ENCODE results near the gene CFAP52.
"Not testable (repeated sequence)": the region's sequence is repeated elsewhere in the genome, so short reads cannot be mapped to it uniquely, and the experiment has no call there.

CFAP52 gene, protein sequence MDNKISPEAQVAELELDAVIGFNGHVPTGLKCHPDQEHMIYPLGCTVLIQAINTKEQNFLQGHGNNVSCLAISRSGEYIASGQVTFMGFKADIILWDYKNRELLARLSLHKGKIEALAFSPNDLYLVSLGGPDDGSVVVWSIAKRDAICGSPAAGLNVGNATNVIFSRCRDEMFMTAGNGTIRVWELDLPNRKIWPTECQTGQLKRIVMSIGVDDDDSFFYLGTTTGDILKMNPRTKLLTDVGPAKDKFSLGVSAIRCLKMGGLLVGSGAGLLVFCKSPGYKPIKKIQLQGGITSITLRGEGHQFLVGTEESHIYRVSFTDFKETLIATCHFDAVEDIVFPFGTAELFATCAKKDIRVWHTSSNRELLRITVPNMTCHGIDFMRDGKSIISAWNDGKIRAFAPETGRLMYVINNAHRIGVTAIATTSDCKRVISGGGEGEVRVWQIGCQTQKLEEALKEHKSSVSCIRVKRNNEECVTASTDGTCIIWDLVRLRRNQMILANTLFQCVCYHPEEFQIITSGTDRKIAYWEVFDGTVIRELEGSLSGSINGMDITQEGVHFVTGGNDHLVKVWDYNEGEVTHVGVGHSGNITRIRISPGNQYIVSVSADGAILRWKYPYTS

DNA sequence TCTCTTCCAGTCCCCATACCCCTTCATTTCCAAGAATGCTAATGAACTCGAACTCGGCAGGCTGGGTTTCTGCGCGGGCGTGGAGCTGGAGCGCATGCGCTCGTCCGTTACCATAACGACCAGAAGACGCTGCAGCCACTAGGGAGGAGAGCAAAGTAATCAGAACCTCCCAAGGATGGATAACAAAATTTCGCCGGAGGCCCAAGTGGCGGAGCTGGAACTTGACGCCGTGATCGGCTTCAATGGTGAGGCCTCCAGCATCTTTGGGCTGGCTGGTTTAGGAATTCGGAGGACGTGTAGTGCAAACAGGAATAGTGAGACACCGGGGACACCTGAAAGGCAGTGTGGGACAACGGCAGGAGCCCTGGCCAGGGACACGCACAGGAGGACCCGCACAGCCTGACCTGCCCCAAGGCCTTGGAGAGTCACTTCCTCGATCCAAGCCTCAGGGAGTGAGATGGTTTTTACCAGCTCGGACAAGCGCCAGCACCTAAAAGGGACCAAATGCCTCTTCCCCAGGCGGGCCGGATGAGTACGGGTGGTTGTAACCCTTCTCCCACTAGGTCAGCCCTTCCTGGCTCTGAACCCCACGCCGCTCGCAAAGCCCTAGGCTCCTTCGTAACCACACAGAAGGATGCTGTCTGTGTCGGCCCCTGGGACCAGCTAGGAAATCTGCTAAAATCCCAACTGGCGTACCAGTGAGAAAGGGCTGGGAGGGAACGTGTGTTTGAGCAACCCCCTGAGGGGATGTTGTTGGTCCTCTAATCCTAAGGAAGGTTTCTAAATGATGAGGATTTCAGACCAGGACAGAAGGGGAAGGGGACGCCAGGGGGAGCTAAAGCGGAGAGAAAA, at the start of gene CFAP52:
TSS of gene CFAP52 (plus strand) at position 122 of the 852 bp plus-strand sequence. CDS start at position 176, 54 bp downstream.
- DNase-seq, result peak; percentile 75 to 80

DNA sequence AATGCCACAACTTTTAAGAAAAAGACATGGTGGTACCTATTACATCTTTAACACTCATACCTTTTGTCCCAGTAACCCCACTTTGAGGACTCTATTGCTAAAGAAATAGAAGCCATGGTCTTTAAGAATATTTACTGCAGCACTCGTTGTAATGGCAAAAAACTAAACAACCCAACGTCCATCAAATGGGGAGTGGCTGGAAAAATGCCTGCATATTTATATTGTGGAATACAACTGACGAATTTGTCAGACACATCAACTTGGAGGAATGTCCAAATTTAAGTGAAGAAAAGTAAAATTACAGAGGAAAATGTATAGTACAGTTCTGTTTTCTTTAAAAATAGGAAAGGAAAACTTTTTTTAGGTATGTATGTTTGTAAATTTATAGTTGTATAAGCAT, 48.7 kb upstream of the CFAP52 start:
- no peak for DNase-seq

DNA sequence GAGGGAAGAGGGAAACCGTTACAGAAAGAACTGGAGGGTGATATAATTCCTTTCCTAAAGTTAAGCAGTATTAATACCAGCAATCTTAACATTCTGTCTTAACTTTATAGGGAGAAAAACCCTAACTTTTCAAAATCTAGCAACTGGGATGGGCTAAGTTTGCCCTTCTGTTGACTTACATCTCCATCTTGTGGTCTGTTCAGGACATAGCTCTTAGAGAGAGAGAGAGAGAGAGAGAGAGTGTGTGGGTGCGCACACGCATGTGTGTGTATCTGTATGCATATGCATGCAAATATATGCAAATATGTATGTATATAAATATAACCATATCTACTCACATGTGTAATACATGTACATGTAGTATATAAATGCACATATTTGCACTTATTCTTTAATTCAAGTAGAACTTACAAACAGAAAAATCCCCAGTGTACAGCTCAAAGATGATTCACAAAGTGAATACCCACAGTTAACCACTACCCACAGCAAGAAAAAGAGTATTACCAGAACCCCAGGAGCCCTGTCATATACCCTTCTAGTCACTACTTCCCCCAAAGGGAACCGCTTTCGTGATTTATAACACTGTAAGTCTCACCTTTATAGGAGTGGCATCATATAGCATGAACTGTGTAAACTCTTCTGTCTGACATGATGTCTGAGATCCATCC, 47.3 kb upstream of the CFAP52 start:
- DNase-seq, result no peak

DNA sequence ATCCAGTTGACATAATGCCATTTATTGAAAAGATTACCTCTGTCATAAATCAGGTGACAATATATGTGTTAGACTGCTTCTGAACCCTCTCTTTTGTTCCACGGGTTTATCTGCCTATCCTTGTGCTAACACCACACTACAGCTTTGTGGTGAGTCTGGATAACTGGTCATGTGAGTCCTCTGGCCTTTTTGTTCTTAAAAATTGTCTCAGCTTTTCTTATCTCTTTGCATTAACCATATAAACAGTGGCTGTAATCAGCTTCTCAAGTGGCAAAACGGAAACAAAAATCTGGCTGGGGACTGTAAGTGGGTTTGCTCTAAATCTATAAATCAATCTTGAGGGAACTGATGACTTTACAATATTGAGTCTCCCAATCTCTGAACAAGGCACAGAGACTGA, 45.4 kb upstream of the CFAP52 start:
- DNase-seq, result no peak

DNA sequence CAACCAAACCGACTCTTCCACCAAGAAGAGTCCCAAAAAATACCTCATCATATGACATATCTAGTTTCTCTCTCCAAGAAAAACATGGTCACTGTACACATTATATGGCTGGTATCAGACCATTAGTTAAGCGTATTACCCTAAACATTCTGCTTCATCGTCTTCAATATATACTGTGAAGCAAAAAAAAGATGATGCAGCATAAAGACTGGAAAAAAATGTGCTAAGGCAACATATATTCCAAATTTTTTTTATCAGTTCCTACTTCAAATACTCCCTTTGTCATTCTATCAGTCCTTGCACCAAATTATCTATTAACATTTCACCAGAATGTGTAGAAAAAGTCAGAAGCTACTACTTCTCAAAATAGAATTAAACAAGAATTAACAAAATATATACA, 43.7 kb upstream of the CFAP52 start:
- DNase-seq, result no peak

DNA sequence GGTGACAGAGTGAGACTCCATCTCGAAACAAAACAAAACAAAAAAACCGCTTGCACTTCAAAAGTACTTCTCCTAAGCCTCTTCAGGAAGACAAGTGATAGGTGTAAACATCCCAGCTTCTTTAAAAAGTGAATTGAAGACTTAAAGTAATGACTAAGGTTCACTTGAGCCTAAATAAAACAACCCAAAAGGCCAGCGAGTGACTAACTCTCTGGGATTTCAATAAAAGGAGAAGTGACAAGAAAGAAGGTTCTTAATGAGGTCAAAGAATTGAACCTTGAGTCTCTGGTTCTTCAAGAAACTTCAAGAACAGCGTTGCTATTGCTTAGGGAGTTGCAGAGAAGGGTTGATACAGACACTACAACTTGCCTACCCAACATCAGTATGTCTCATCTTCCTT, 43.0 kb upstream of the CFAP52 start:
- no peak for DNase-seq

DNA sequence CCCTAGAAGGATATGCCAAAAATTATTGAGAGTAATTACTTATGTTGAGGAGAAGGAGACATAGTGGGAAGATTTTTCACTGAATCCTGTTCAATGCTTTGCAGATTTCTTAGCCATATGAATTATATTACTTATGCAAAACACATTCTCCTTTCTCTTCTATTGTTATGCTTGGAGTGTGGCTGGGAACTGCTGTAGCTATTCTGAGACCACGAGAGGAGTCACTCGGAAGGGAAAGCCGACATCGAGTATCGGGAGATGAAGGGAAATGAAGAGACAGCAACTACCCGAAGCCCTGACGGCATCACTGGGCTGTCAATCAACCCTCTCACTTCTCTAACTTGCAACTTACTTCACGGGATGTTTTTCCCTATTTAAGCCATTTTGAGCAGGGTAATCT, 40.4 kb upstream of the CFAP52 start:
- no peak for DNase-seq

DNA sequence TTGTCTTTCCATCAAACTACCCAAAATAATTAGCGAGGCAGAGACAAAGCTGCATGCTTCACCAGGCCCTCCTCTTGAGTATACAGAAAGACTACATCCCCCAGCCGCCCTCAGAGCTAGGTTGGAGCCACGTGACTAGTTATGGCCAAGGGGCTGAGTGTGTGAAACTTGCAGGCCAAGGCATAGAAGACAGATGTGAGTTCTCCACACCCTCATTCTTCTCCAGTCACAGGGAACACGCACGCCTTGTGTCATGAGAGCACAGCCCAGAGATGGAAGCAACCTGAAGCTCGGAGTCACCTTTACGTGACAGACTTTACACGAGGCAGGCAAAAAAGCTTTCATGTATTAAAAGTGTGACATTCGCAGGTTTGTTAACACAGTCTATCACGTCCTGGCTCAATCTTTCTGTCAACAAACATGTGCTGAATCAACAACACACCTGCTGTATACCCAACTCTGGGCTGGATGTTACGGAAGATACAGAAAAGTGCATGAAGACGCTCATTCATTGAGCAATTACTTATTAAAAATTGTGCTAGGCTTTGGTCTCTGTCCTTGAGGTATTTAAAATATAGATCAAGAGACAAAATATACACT, 39.2 kb upstream of the CFAP52 start:
- no peak for DNase-seq

DNA sequence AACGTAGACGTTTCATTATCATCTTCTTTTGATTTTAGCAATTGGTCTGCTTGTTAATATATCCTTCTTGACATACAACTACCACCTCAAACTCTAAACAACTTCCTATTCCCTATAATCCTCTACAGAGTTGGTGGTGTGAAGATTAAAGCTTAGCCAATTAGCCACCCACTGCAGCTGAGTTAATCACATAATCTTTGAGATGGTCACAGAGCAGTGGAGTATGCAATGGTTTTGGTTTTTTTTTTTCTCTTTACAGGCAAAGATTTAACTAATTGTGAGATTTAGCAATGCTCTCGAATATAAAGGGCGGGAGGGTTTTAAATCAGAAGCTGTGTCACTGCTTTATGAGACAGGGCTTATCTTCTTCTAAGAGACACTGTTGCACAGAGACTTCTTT, 37.8 kb upstream of the CFAP52 start:
- no peak for DNase-seq

DNA sequence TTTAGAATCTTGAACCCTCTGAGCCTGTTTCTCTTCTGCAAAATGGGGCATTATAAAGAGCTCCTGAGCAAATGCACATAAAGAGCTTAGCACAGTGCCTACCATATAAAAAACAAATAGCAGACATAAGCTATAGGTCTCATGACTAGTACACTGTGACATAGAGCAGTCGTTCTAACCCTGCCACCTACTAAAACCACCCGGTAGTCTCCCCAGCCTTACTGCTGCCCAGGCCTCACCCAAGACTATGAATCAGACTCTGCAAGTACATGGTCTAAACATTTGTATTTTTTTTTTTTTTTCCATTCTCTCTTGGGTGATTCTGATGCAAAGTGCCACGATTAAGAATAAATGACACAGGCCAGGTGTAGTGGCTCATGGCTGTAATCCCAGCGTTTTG, 34.7 kb upstream of the CFAP52 start:
- DNase-seq, result no peak

DNA sequence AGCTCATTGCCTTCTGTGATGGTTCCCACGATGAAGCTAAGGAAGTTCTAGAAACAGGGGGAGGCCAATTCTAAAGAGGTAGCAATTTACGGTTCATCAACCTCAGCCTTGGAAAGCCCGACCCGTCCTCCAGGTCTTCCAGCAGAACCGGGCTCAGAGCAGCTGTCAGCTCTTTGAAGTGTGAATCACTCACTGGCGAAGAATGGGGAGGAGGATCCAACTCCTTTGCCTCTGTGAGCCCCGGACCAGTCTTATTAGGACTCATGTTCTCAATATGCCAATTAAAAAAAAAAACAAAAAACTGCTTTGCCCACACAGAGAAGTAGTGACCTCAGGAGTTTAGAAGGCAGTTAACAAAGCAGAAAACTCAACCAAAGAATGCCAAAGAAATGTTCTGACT, 32.2 kb upstream of the CFAP52 start:
- no peak for DNase-seq

DNA sequence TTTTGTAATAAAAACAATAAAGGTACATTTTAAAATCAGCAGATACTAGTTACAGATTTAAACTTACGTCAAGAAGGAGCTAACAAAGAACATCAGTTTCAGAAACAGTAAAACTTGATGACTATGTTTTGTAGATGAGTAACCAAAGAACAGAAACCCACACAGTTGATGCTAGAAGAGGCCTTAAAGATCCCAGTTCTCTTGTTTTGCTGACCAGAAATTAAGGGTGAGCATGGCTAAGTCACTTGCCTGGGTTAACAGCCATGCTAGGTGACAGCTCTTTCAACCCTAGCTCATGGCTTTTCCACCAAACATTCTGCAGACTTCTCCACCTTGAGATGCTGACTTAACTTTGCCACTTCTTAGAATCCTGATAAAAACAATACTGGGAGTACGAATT, 27.2 kb upstream of the CFAP52 start:
- DNase-seq, result no peak

DNA sequence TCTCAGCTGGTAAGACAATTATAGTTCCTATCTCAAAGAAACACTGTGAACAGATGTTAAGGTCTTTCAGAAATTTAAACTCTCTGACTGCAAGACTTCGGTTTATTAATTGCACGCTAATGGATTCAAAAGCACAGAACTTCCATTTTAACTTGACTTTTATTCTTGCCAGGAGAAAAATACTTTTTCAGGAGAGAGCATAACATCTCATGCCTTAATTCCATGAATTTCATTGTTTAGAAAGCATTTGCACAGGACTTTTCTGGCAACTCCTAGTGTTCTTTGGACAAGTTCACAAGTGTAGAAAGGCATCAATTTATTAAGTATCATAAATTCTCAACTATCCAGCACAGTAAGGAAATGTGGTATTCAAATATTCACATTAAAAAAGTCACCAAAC, 23.3 kb upstream of the CFAP52 start:
- DNase-seq, result no peak

DNA sequence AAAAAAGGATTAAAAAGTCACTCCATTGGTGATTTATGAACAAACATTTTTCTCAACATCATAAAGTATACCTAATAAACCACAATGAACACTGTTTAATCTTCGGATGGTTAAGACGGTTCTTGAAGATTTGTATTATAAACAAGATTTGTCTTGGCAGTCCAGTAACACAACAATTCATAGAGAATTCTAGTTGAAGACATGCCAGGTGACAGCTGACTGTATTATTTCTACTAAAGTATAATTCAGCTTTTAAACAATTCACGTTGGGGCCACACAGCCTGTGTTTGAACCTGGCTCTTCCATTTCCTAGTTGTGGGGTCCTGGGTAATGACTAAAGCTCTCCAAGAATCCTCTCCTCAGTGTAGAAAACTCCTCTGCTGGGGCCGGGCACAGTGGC, 22.8 kb upstream of the CFAP52 start:
- no peak for DNase-seq

DNA sequence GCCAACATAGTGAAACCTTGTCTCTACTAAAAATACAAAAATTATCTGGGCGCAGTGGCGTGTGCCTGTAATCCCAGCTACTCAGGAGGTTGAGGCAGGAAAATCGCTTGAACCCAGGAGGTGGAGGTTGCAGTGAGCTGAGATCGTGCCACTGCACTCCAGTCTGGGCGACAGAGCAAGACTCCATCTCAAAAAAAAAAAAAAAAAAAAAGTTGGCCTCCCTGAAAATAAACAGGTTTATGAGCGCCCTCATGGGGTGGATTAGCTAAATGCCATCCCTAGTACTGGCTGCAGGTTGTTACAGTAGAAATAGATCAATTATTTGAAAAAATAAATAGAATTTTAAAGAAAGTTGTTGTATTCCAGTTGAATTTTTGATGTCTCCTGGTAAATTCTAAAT, 21.7 kb upstream of the CFAP52 start:
- DNase-seq, result peak; percentile 18 to 34

DNA sequence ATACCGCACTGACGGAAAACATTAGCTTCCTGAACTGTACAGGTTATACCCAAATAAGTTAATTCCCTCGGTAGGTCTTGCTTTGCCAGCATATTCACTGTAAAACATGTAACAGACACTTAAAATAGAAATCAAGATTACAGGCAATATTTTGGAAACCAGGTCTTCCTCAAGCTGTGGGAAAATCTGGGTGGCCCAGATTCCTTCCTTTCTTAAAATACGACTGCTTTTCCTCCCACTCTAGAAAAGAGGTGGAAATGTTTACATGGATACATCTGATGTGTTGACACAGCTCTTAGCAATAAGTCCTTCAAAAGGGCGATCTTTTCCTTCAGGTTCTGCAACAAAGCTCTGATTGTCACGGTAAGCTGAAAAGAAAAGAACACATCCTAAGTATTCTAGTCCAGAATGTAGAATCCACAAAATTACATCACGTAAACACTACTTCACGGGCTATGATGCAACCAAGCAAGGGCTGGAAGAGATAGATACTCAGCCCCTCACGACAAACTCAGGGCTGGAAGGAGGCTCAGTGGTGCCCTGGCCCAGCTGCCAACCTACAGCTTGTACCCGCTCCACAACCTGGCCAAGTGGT, 19.2 kb upstream of the CFAP52 start:
- DNase-seq, result no peak

DNA sequence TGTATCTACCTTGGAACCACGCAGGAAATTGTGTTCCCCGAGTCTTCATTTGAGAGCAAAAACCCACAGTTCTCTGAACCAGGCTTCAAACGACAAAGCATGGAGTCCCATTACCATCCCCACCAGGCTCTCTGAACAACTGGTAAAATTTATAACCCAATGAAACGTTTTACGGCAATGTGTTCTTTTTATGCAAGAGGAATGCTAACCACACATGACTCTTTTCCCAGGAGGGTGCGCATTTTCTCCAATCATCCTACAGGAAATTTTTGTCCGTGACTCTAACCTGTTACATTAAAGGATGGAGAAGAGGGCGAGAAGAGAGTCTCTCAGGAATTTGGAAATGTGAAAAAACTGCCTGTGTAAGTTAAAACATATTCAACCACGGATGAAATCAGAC, 18.6 kb upstream of the CFAP52 start:
- no peak for DNase-seq

DNA sequence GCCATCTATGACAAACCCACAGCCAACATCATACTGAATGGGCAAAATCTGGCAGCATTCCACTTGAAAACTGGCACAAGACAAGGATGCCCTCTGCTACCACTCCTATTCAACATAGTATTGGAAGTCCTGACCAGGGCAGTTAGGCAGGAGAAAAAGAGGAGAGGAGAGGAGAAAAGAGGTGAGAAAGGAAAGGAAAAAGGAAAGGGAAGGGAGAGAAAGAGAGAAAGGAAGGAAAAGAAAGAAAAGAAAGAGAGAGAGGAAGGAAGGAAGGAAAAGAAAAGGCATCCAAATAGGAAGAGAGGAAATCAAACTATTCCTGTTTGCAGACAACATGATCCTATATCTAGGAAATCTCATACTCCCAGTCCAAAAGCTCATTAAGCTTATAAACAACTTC, 12.3 kb upstream of the CFAP52 start:
- no peak for DNase-seq

DNA sequence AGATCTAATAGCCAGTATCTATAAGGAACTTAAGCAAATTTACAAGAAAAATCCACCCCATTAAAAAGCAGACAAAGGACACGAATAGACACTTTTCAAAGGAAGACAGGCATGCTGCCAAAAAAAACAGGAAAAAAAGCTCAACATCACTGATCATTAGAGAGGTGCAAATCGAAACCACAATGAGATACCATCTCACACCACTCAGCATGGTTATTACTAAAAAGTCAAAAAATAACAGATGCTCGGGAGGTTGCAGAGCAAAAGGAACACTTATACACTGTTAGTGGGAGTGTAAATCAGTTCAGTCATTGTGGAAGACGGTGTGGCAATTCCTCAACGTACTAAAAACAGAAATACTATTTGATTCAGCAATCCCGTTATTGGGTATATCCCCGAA, 10.4 kb upstream of the CFAP52 start:
- DNase-seq, result no peak

DNA sequence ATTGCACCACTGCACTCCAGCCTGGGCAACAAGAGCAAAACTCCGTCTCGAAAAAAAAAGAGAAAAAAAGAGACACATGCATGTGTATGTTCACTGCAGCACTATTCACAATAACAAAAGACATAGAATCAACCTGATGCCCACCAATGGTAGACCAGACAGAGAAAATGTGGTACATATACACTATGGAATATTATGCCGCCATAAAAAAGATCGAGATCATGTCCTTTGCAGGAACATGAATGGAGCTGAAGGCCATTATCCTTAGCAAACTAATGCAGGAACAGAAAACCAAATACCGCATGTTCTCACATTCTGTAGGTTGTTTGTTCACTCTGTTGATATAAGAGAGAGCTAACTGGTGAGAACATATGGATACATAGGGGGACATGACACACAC, 9.7 kb upstream of the CFAP52 start:
- DNase-seq, result not testable (repeated sequence)

DNA sequence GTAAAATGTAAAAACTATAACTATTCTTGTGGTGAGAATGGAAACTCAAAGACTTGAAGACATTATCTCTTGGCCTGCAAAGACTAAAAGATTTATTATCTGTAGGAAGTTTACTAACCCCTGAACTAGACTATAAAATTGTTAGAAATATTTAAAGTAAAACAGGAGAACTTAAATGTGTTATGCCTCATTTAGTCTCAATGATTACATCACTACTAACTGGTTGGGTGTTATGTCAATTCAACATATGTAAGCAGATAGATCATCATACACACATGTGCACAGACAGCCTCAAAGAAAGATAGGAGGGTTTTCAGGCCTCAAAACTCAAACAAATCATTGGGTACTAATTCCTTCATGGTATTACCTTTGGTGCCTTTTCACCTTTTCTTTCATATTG, 8.4 kb upstream of the CFAP52 start:
- no peak for DNase-seq

DNA sequence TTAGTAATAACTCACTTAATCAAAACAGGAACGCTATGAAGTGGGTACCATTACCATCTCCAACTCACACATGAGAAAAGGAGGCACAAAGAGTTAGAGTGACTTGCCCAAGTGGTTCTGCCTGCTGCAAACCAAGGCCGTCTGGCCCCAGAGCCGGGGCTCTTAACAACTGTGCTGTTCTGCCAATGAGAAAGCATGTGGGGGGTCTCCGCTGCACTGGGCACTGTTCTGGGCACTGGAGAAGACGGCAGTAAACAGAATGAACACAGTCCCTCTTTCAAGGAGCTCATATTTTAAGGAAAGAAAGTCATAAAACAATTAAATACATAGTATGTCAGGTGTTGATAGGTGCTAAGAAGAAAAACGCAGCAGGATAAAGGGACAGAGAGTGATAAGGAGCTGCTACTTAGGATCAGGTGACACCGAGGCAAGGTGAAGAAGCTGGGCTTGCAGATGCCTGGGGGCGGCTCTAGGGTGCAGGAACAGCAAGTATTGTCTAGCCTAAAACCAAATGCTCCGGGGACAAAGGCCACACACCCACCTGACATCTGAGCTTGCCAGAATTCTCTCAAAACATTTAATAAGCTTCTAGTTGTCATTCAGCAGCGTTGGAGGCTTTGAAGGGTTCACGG, 7.4 kb upstream of the CFAP52 start:
- no peak for DNase-seq

All from activated CD4-positive, alpha-beta T cell treated with anti-CD3 and anti-CD28 coated beads for 4 hours (primary cell).